RWPE1 (cell line): Measurements from ENCODE around the gene CLBA1.

ENCODE experiments used
- CTCF ChIA-PET: fragments of 350-600 bp; sonication (Branson Sonifier 250); formaldehyde crosslinking; extraction: SDS; loops from one replicate; lab custom pipeline; 2021; lab: Yijun Ruan, JAX
- POLR2A ChIA-PET: fragments of 400-600 bp; formaldehyde crosslinking; extraction: SDS; loops from one replicate; lab custom pipeline; 2020; ENCODE audit warnings: antibody characterized with exemption; ENCODE audit not compliant: low non-redundant PET; lab: Yijun Ruan, JAX
- DNase-seq: peaks from one replicate; pipeline ENCODE4 v3.0.0; 2012; ENCODE audit warnings: low spot score
- H3K27ac ChIP-seq: fragments of 450-650 bp; 2 replicates; pipeline ENCODE4 v1.5.1; 2017
- CTCF ChIP-seq: fragments of 450-650 bp; conservative IDR thresholded peaks from 2 replicates; pipeline ENCODE4 v1.5.1; 2017; ENCODE audit warnings: low read depth, mild to moderate bottlenecking

CLBA1 gene

GRCh38 chr14:104993306-104993705, 7.7 kb downstream of the CLBA1 start:
- peak overlapping the region; percentile 57 for H3K27ac ChIP-seq
- no peak for DNase-seq
- no peak for TF ChIP-seq CTCF
- CTCF ChIA-PET, result interaction anchor here (0.6 kb wide), 1 partner anchor 125 kb away, joined by 3 read pairs; no protein-coding TSS in a partner anchor
- POLR2A ChIA-PET, result no interaction called here

- DNase-seq, result no peak
- ChIA-PET CTCF (interaction anchor here (0.6 kb wide), 1 partner anchor 126 kb away, joined by 3 read pairs; no protein-coding TSS in a partner anchor), POLR2A (interaction anchor here (0.8 kb wide), 1 partner anchor 8 kb away, joined by 3 read pairs; the partner anchor contains the start of gene CLBA1)
- TF ChIP-seq CTCF, result no peak
- H3K27ac ChIP-seq, result peak overlapping the region; percentile 57
Measured at GRCh38 chr14:104993808-104994591, 8.4 kb downstream of the CLBA1 start.

GRCh38 chr14:104994978-104995377, 9.4 kb downstream of the CLBA1 start:
- no peak for TF ChIP-seq CTCF
- no peak for DNase-seq
- ChIA-PET CTCF (no interaction called here), POLR2A (interaction anchor here (0.8 kb wide), 1 partner anchor 9 kb away, joined by 3 read pairs; the partner anchor contains the start of gene CLBA1)
- peak overlapping the region; percentile 57 for H3K27ac ChIP-seq

- ChIA-PET CTCF (no interaction called here), POLR2A (interaction anchor here (0.7 kb wide), 1 partner anchor 577 kb away, joined by 3 read pairs; no protein-coding TSS in a partner anchor)
- no peak for TF ChIP-seq CTCF
- peak overlapping the region; percentile 57 for H3K27ac ChIP-seq
- no peak for DNase-seq
Measured at GRCh38 chr14:104996032-104996431, 10.4 kb downstream of the CLBA1 start.

- peak overlapping the region; percentile 57 for H3K27ac ChIP-seq
- no peak for DNase-seq
- TF ChIP-seq CTCF, result no peak
- ChIA-PET CTCF (no interaction called here), POLR2A (interaction anchor here (0.7 kb wide), 1 partner anchor 577 kb away, joined by 3 read pairs; no protein-coding TSS in a partner anchor)
Measured at GRCh38 chr14:104996483-104996882, 10.9 kb downstream of the CLBA1 start.

- ChIA-PET POLR2A (no interaction called here), CTCF (interaction anchor here (0.5 to 0.6 kb wide), 3 partner anchors 12 to 1567 kb away, joined by 3 to 5 read pairs (median 3); no protein-coding TSS in a partner anchor)
- peak overlapping the region; percentile 70 for H3K27ac ChIP-seq
- DNase-seq, result no peak
- TF ChIP-seq CTCF, result no peak
Measured at GRCh38 chr14:104998801-104999200, 13.2 kb downstream of the CLBA1 start.
